Stomach (tissue), 4 donors: ENCODE measurements around the gene FOXO6.

Experiments used
- CTCF ChIP-seq, 7 experiments: fragments of 450-650 bp in 4 of 7; fragments of 200-600 bp in 3 of 7; sonication (generic) in 3 of 7; IDR thresholded peaks; one replicate each; pipeline ENCODE4 v1.5.1; 2016 to 2019; ENCODE audit warnings: antibody characterized with exemption in 7 of 7, control low read depth in 2 of 7, mild to moderate bottlenecking in 1 of 7
- POLR2A ChIP-seq, 4 donors: fragments of 450-650 bp; IDR thresholded peaks; one replicate each; pipeline ENCODE4 v1.6.1; 2016; ENCODE audit warnings: antibody characterized with exemption in 4 of 4, control low read depth in 2 of 4, mild to moderate bottlenecking in 1 of 4, moderate library complexity in 1 of 4
- POLR2AphosphoS5 ChIP-seq, 3 donors: sonication (generic); formaldehyde crosslinking; IDR thresholded peaks; one replicate each; pipeline ENCODE4 v1.6.1; 2016; ENCODE audit warnings: antibody characterized with exemption in 3 of 3

- TF ChIP-seq CTCF (IDR thresholded peaks at IDR 0.05) (no peak), POLR2A (IDR thresholded peaks at IDR 0.05) (no peak), POLR2AphosphoS5 (IDR thresholded peaks at IDR 0.05) (no peak)
These were observed 1.8 kb upstream of the FOXO6 start for GRCh38 chr1:41359211-41360073.
